Measurements from ENCODE around the gene PKD1L1.
"Not testable (repeated sequence)": the region's sequence is repeated elsewhere in the genome, so short reads cannot be mapped to it uniquely, and the experiment has no call there.

PKD1L1 gene

GRCh38 chr7:47948141-47948790 lies at the start of gene PKD1L1:
TSS of gene PKD1L1 (minus strand) at chr7:47948466. CDS start at chr7:47948440, 26 bp downstream.
- FAIRE-seq, result no peak

- no peak for FAIRE-seq
Measured at GRCh38 chr7:47992446-47992845, 44.2 kb upstream of the PKD1L1 start.

- no peak for FAIRE-seq
Measured at GRCh38 chr7:47991741-47992311, 43.6 kb upstream of the PKD1L1 start.

GRCh38 chr7:47991270-47991669 lies 43.0 kb upstream of the PKD1L1 start:
- FAIRE-seq, result no peak

- no peak for FAIRE-seq
Measured at GRCh38 chr7:47990592-47990991, 42.3 kb upstream of the PKD1L1 start.

- not testable (repeated sequence) for FAIRE-seq
Measured at GRCh38 chr7:47989607-47990400, 41.5 kb upstream of the PKD1L1 start.

GRCh38 chr7:47988496-47989386 lies 40.5 kb upstream of the PKD1L1 start:
- FAIRE-seq, result no peak

- FAIRE-seq, result no peak
Measured at GRCh38 chr7:47982610-47983009, 34.3 kb upstream of the PKD1L1 start.

- not testable (repeated sequence) for FAIRE-seq
Measured at GRCh38 chr7:47980648-47981047, 32.4 kb upstream of the PKD1L1 start.

- FAIRE-seq, result no peak
Measured at GRCh38 chr7:47979832-47980181, 31.5 kb upstream of the PKD1L1 start.

GRCh38 chr7:47979145-47979831 lies 31.0 kb upstream of the PKD1L1 start, which contains the start of gene HUS1:
TSS of gene HUS1 (minus strand) at chr7:47979615. CDS start at chr7:47979519, 96 bp downstream.
- FAIRE-seq, result no peak

GRCh38 chr7:47978790-47979144 lies 30.5 kb upstream of the PKD1L1 start:
- no peak for FAIRE-seq

- FAIRE-seq, result no peak
Measured at GRCh38 chr7:47973739-47974138, 25.5 kb upstream of the PKD1L1 start.

- FAIRE-seq, result no peak
Measured at GRCh38 chr7:47970761-47971160, 22.5 kb upstream of the PKD1L1 start.

GRCh38 chr7:47968847-47969774 lies 20.8 kb upstream of the PKD1L1 start:
- FAIRE-seq, result peak; percentile 60

GRCh38 chr7:47967708-47968107 lies 19.4 kb upstream of the PKD1L1 start:
- FAIRE-seq, result no peak

- no peak for FAIRE-seq
Measured at GRCh38 chr7:47967123-47967522, 18.9 kb upstream of the PKD1L1 start.

- no peak for FAIRE-seq
Measured at GRCh38 chr7:47965456-47965855, 17.2 kb upstream of the PKD1L1 start.

GRCh38 chr7:47962262-47962661 lies 14.0 kb upstream of the PKD1L1 start:
- FAIRE-seq, result no peak

GRCh38 chr7:47957156-47957555 lies 8.9 kb upstream of the PKD1L1 start:
- FAIRE-seq, result no peak

- FAIRE-seq, result no peak
Measured at GRCh38 chr7:47956220-47956619, 8.0 kb upstream of the PKD1L1 start.
